ENCODE data around the gene LRATD1.

LRATD1 gene

GRCh38 chr2:14647714-14648113 lies 15.2 kb downstream of the LRATD1 start:
- Histone ChIP-seq H3K4me3 (ENCODE audit: low read depth, low read length, poor library complexity, severe bottlenecking) (no peak overlapping the region), H4K20me1 (ENCODE audit: insufficient read depth, low read length) (no peaks in the 10 kb centered on the region), H3K4me2 (ENCODE audit: low read length) (no peak overlapping the region), H3K27ac (ENCODE audit: low read depth, low read length, poor library complexity, severe bottlenecking) (no peak overlapping the region), H3K4me1 (ENCODE audit: insufficient read depth, low read length, severe bottlenecking) (no peaks in the 10 kb centered on the region), H3F3A (ENCODE audit: insufficient read depth, low read length) (no peaks in the 10 kb centered on the region), H2AFZ (ENCODE audit: low read length) (no peak overlapping the region), H3K9me2 (ENCODE audit: low read depth, low read length) (no peaks in the 10 kb centered on the region), H3K79me2 (ENCODE audit: insufficient read depth, low read length) (no peaks in the 10 kb centered on the region), H3K9me3 (ENCODE audit: low read length) (no peaks in the 10 kb centered on the region), H3K27me3 (ENCODE audit: insufficient read depth, low read length) (no peaks in the 10 kb centered on the region), H3K9ac (ENCODE audit: low read length) (no peak overlapping the region), H3K36me3 (ENCODE audit: insufficient read depth, low read length) (no peaks in the 10 kb centered on the region)
- TF ChIP-seq, protein P1, sequence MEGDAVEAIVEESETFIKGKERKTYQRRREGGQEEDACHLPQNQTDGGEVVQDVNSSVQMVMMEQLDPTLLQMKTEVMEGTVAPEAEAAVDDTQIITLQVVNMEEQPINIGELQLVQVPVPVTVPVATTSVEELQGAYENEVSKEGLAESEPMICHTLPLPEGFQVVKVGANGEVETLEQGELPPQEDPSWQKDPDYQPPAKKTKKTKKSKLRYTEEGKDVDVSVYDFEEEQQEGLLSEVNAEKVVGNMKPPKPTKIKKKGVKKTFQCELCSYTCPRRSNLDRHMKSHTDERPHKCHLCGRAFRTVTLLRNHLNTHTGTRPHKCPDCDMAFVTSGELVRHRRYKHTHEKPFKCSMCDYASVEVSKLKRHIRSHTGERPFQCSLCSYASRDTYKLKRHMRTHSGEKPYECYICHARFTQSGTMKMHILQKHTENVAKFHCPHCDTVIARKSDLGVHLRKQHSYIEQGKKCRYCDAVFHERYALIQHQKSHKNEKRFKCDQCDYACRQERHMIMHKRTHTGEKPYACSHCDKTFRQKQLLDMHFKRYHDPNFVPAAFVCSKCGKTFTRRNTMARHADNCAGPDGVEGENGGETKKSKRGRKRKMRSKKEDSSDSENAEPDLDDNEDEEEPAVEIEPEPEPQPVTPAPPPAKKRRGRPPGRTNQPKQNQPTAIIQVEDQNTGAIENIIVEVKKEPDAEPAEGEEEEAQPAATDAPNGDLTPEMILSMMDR (IDR thresholded peaks at IDR 0.05; ENCODE audit: low read length): no peak

GRCh38 chr2:14650066-14650465 lies 17.5 kb downstream of the LRATD1 start:
- no peaks in the 10 kb centered on the region for H3F3A ChIP-seq (ENCODE audit: insufficient read depth, low read length)
- H3K79me2 ChIP-seq (ENCODE audit: insufficient read depth, low read length): no peaks in the 10 kb centered on the region
- TF ChIP-seq, protein P1 (IDR thresholded peaks at IDR 0.05; ENCODE audit: low read length): no peak
- no peak for TF ChIP-seq EZH2 (IDR thresholded peaks at IDR 0.05; ENCODE audit: borderline replicate concordance, low read length)
- H3K9ac ChIP-seq (ENCODE audit: low read length): no peak overlapping the region
- H2AFZ ChIP-seq (ENCODE audit: low read length): no peak overlapping the region
- no peaks in the 10 kb centered on the region for H3K9me2 ChIP-seq (ENCODE audit: low read depth, low read length)
- no peaks in the 10 kb centered on the region for H3K9me3 ChIP-seq (ENCODE audit: low read length)
- H3K4me3 ChIP-seq (ENCODE audit: low read depth, low read length, poor library complexity, severe bottlenecking): no peak overlapping the region
- no peaks in the 10 kb centered on the region for H4K20me1 ChIP-seq (ENCODE audit: insufficient read depth, low read length)
- H3K36me3 ChIP-seq (ENCODE audit: insufficient read depth, low read length): no peaks in the 10 kb centered on the region
- H3K27ac ChIP-seq (ENCODE audit: low read depth, low read length, poor library complexity, severe bottlenecking): no peak overlapping the region
- H3K27me3 ChIP-seq (ENCODE audit: insufficient read depth, low read length): no peaks in the 10 kb centered on the region
- no peaks in the 10 kb centered on the region for H3K4me1 ChIP-seq (ENCODE audit: insufficient read depth, low read length, severe bottlenecking)
- H3K4me2 ChIP-seq (ENCODE audit: low read length): no peak overlapping the region

DNA sequence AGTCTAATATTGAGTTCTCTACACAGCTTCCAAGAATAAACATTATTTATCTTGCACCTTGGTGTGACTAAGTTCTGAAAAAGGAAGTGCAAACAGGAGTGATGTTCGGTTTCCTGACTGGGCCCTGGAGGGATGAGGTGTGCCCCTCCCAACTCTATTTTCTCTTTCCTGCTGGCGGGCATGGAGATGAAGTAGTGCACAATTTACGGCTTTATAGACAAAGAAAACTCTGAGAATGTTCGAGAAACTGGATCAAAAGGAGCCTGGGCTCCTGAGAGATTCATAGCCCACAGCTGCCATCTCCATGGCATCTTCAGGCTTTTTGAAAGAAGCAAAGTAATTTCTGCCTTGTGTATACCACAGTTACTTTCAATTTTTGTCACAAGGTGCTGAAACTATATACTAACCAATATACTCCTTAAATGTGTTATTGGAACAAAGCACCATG lies 22.3 kb downstream of the LRATD1 start:
- no peaks in the 10 kb centered on the region for H3K9me3 ChIP-seq (ENCODE audit: low read length)
- H3K4me1 ChIP-seq (ENCODE audit: insufficient read depth, low read length, severe bottlenecking): no peaks in the 10 kb centered on the region
- H3K27ac ChIP-seq (ENCODE audit: low read depth, low read length, poor library complexity, severe bottlenecking): no peak overlapping the region
- H4K20me1 ChIP-seq (ENCODE audit: insufficient read depth, low read length): no peaks in the 10 kb centered on the region
- no peaks in the 10 kb centered on the region for H3K36me3 ChIP-seq (ENCODE audit: insufficient read depth, low read length)
- TF ChIP-seq, protein P1 (IDR thresholded peaks at IDR 0.05; ENCODE audit: low read length): no peak
- TF ChIP-seq EZH2 (IDR thresholded peaks at IDR 0.05; ENCODE audit: borderline replicate concordance, low read length): no peak
- no peak overlapping the region for H3K4me3 ChIP-seq (ENCODE audit: low read depth, low read length, poor library complexity, severe bottlenecking)
- no peak overlapping the region for H3K9ac ChIP-seq (ENCODE audit: low read length)
- H3K79me2 ChIP-seq (ENCODE audit: insufficient read depth, low read length): no peaks in the 10 kb centered on the region
- no peaks in the 10 kb centered on the region for H3F3A ChIP-seq (ENCODE audit: insufficient read depth, low read length)
- no peaks in the 10 kb centered on the region for H3K27me3 ChIP-seq (ENCODE audit: insufficient read depth, low read length)
- no peak overlapping the region for H2AFZ ChIP-seq (ENCODE audit: low read length)
- H3K9me2 ChIP-seq (ENCODE audit: low read depth, low read length): no peaks in the 10 kb centered on the region
- H3K4me2 ChIP-seq (ENCODE audit: low read length): no peak overlapping the region

Measured in OCI-LY1 (cell line).